K562 (cell line): ENCODE measurements around the gene ADAT3. TPM values are rescaled to one million over a fixed set of nuclear protein-coding genes. Genes with fewer than 3 reads are reported as not detected.

Experiments used
- CEBPZ ChIP-seq: fragments of 150-350 bp; IDR thresholded peaks from 2 replicates; pipeline ENCODE4 v1.6.1; 2014; ENCODE audit warnings: low read depth, mild to moderate bottlenecking, low read length, borderline replicate concordance
- CTBP1 ChIP-seq: fragments of 450-650 bp; IDR thresholded peaks from 2 replicates; pipeline ENCODE4 v1.6.1; 2016; ENCODE audit warnings: borderline replicate concordance
- ELF2 ChIP-seq: fragments of 250-450 bp; sonication (Bioruptor Pico); IDR thresholded peaks from 2 replicates; pipeline ENCODE4 v1.5.0; 2021; ENCODE audit warnings: mild to moderate bottlenecking
- EP400 ChIP-seq: fragments of 450-650 bp; IDR thresholded peaks from 2 replicates; pipeline ENCODE4 v1.6.1; 2017; ENCODE audit warnings: antibody characterized with exemption, mild to moderate bottlenecking, moderate library complexity
- GATA2 ChIP-seq: sonication (generic); formaldehyde crosslinking; IDR thresholded peaks from 2 replicates; pipeline ENCODE4 v1.4.0; 2020; ENCODE audit warnings: mild to moderate bottlenecking, missing genetic modification reagents
- IRF2 ChIP-seq: sonication (generic); formaldehyde crosslinking; IDR thresholded peaks from 2 replicates; pipeline ENCODE4 v1.8.1; 2022; ENCODE audit warnings: mild to moderate bottlenecking, missing genetic modification reagents
- KDM4B ChIP-seq, 2 experiments: fragments of 450-650 bp in 1 of 2; sonication (generic) in 1 of 2; IDR thresholded peaks; 2 replicates each; pipeline ENCODE4 v1.6.1; 2016 to 2017; ENCODE audit warnings: borderline replicate concordance in 2 of 2, antibody characterized with exemption in 1 of 2, low read depth in 1 of 2, mild to moderate bottlenecking in 1 of 2
- KLF1 ChIP-seq: fragments of 450-650 bp; IDR thresholded peaks from 2 replicates; pipeline ENCODE4 v1.6.1; 2016; ENCODE audit warnings: missing genetic modification characterization, missing compliant biosample characterization
- MBD2 ChIP-seq: sonication (generic); IDR thresholded peaks from 2 replicates; pipeline ENCODE4 v1.6.1; 2016; ENCODE audit warnings: low read depth, borderline replicate concordance
- MCM5 ChIP-seq: fragments of 450-650 bp; IDR thresholded peaks from 2 replicates; pipeline ENCODE4 v1.6.1; 2016; ENCODE audit warnings: low read depth
- PCBP2 ChIP-seq: fragments of 200-400 bp; formaldehyde crosslinking; IDR thresholded peaks from 2 replicates; pipeline ENCODE4 v1.6.1; 2018; ENCODE audit warnings: low read length, low read depth, mild to moderate bottlenecking, moderate library complexity; ENCODE audit not compliant: poor library complexity, severe bottlenecking
- PRPF4 ChIP-seq: fragments of 200-400 bp; formaldehyde crosslinking; IDR thresholded peaks from one replicate; pipeline ENCODE4 v1.6.1; 2017; ENCODE audit warnings: low read length, low read depth, mild to moderate bottlenecking; ENCODE audit not compliant: insufficient read depth, poor library complexity, severe bottlenecking
- SMAD4 ChIP-seq: fragments of 250-450 bp; sonication (Bioruptor Pico); conservative IDR thresholded peaks from 2 replicates; pipeline ENCODE4 v1.8.0; 2021; ENCODE audit warnings: inconsistent platforms, mild to moderate bottlenecking, moderate library complexity
- SMARCA4 ChIP-seq: fragments of 450-650 bp; IDR thresholded peaks from 2 replicates; pipeline ENCODE4 v1.6.1; 2016
- TBP ChIP-seq: optimal IDR thresholded peaks from 2 replicates; pipeline ENCODE3; 2011; ENCODE audit warnings: low read depth, low read length, improper control_type of control experiment
- TCF3 ChIP-seq: sonication (generic); formaldehyde crosslinking; IDR thresholded peaks from 2 replicates; pipeline ENCODE4 v1.4.0; 2020; ENCODE audit warnings: mild to moderate bottlenecking, missing genetic modification reagents
- ZKSCAN1 ChIP-seq: fragments of 150-350 bp; IDR thresholded peaks from 2 replicates; pipeline ENCODE4 v1.6.1; 2016; ENCODE audit warnings: low read depth, low read length
- ZNF197 ChIP-seq: fragments of 200-800 bp; sonication (Bioruptor generic); IDR thresholded peaks from 2 replicates; pipeline ENCODE4 v1.6.1; 2016; ENCODE audit warnings: low read depth, missing genetic modification characterization, missing compliant biosample characterization
- ZNF583 ChIP-seq: fragments of 250-450 bp; sonication (Bioruptor Pico); IDR thresholded peaks from 2 replicates; pipeline ENCODE4 v1.4.0; 2020
- ZNF584 ChIP-seq: fragments of 200-800 bp; sonication (Bioruptor generic); IDR thresholded peaks from 2 replicates; pipeline ENCODE4 v1.6.1; 2016; ENCODE audit warnings: low read depth, mild to moderate bottlenecking, missing genetic modification characterization, missing compliant biosample characterization
- ZNF75A ChIP-seq: fragments of 450-650 bp; formaldehyde crosslinking; IDR thresholded peaks from 2 replicates; pipeline ENCODE4 v1.4.0; 2020; ENCODE audit warnings: mild to moderate bottlenecking
- ZNF764 ChIP-seq: fragments of 250-450 bp; sonication (Bioruptor Pico); IDR thresholded peaks from 2 replicates; pipeline ENCODE4 v1.4.0; 2020; ENCODE audit warnings: low read depth, mild to moderate bottlenecking, moderate library complexity
- polyA plus RNA-seq, 8 experiments: library from polyadenylated mRNA; depleted of rRNA in 4 of 8; stranded (reverse) in 5 of 8; unstranded in 3 of 8; fragments of >200 nt; fragmentation: Nextera tagmentation in 2 of 8; fragmentation: Illumina TruSeq in 1 of 8; extraction: Ambion mirVana in 2 of 8; extraction: Trizol in 1 of 8; gene quantifications; 2 replicates each; pipeline versions ENCODE4 v1.2.1 to v1.2.3, GENCODE V29; 2011 to 2014; ENCODE audit warnings: inconsistent platforms in 1 of 8, missing spikeins in 1 of 8
- total RNA-seq, 7 experiments: library from RNA; depleted of rRNA in 6 of 7; stranded (reverse); fragments of >200 nt in 6 of 7; fragmentation: Illumina TruSeq in 2 of 7; extraction: Trizol in 2 of 7; gene quantifications; 2 replicates each; pipeline versions ENCODE4 v1.2.1 to v1.2.3, GENCODE V29; 2011 to 2021; ENCODE audit warnings: low replicate concordance in 1 of 7
- TF ChIP-seq, protein P1 (sequence below), 2 experiments: fragments of 450-650 bp; conservative IDR thresholded peaks; 2 replicates each; pipeline ENCODE4 v1.6.1; 2017; ENCODE audit warnings: mild to moderate bottlenecking in 2 of 2, moderate library complexity in 2 of 2
- TF ChIP-seq, protein P2 (sequence below): sonication (generic); formaldehyde crosslinking; IDR thresholded peaks from 2 replicates; pipeline ENCODE4 v1.8.0; 2022; ENCODE audit warnings: mild to moderate bottlenecking, low read depth, missing genetic modification reagents

The ADAT3 gene
- total and polyA plus RNA-seq, 9 of the 15 experiments (the other 6 are each of a cell fraction or from before 2014, with no cell fraction given), result 0.67 to 15.6 (median 7.8) TPM; not detected in 4

- TF ChIP-seq KLF1 (tag), result peak; percentile 65
- TF ChIP-seq, protein P1, sequence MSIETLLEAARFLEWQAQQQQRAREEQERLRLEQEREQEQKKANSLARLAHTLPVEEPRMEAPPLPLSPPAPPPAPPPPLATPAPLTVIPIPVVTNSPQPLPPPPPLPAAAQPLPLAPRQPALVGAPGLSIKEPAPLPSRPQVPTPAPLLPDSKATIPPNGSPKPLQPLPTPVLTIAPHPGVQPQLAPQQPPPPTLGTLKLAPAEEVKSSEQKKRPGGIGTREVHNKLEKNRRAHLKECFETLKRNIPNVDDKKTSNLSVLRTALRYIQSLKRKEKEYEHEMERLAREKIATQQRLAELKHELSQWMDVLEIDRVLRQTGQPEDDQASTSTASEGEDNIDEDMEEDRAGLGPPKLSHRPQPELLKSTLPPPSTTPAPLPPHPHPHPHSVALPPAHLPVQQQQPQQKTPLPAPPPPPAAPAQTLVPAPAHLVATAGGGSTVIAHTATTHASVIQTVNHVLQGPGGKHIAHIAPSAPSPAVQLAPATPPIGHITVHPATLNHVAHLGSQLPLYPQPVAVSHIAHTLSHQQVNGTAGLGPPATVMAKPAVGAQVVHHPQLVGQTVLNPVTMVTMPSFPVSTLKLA (conservative IDR thresholded peaks at IDR 0.05), result no peak; a peak in 1 of 4 replicates
- no peak for TF ChIP-seq ELF2 (CRISPR knock-in tag)
- no peak for TF ChIP-seq ZNF764 (CRISPR knock-in tag)
- TF ChIP-seq GATA2 (CRISPR knock-in tag), result no peak
- TF ChIP-seq IRF2 (CRISPR knock-in tag), result no peak
- TF ChIP-seq SMARCA4, result no peak
- TF ChIP-seq MBD2, result no peak; the same call in 1 of the 2 replicates
- TF ChIP-seq ZKSCAN1, result no peak
- TF ChIP-seq, protein P2, sequence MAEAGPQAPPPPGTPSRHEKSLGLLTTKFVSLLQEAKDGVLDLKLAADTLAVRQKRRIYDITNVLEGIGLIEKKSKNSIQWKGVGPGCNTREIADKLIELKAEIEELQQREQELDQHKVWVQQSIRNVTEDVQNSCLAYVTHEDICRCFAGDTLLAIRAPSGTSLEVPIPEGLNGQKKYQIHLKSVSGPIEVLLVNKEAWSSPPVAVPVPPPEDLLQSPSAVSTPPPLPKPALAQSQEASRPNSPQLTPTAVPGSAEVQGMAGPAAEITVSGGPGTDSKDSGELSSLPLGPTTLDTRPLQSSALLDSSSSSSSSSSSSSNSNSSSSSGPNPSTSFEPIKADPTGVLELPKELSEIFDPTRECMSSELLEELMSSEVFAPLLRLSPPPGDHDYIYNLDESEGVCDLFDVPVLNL, result 0 out of 2 replicates have a peak, but pooled peaks have one; percentile 68
- peak; percentile 28 for TF ChIP-seq TBP
- no peak for TF ChIP-seq TCF3
- no peak for TF ChIP-seq PCBP2
- TF ChIP-seq PRPF4, result no peak
- peak; percentile 35 for TF ChIP-seq SMAD4 (CRISPR knock-in tag)
- TF ChIP-seq MCM5, result no peak
- TF ChIP-seq EP400, result peak; percentile 73
- TF ChIP-seq ZNF197 (CRISPR knock-in tag), result no peak
- TF ChIP-seq KDM4B (IDR thresholded peaks at IDR 0.05; ENCODE audit: borderline replicate concordance in 2 of 2, low read depth in 1 of 2), result peak in 1 of 2 experiments; percentile 38; a peak in 1 of 4 replicates
- peak; percentile 18 for TF ChIP-seq CTBP1
- no peak for TF ChIP-seq ZNF583 (CRISPR knock-in tag)
- TF ChIP-seq ZNF75A, result no peak
- no peak for TF ChIP-seq ZNF584 (CRISPR knock-in tag)
- TF ChIP-seq CEBPZ, result no peak
Observed at GRCh38 chr19:1864480-1865171, 40.6 kb upstream of the ADAT3 start (continued).
